ENCODE measurements around the gene PZP. TPM values are rescaled to one million over a fixed set of nuclear protein-coding genes. Genes with fewer than 3 reads are reported as not detected.
A peak's percentile ranks its signal among the peaks of the same experiment; 100 is the strongest.
"Not testable (repeated sequence)": the region's sequence is repeated elsewhere in the genome, so short reads cannot be mapped to it uniquely, and the experiment has no call there.

PZP gene
- not detected for total RNA-seq

GRCh38 chr12:9208229-9208628, at the start of gene PZP:
Gene PZP (minus strand): TSS chr12:9208395. CDS start chr12:9208341, 54 bp downstream.
- no peak for ATAC-seq

DNA sequence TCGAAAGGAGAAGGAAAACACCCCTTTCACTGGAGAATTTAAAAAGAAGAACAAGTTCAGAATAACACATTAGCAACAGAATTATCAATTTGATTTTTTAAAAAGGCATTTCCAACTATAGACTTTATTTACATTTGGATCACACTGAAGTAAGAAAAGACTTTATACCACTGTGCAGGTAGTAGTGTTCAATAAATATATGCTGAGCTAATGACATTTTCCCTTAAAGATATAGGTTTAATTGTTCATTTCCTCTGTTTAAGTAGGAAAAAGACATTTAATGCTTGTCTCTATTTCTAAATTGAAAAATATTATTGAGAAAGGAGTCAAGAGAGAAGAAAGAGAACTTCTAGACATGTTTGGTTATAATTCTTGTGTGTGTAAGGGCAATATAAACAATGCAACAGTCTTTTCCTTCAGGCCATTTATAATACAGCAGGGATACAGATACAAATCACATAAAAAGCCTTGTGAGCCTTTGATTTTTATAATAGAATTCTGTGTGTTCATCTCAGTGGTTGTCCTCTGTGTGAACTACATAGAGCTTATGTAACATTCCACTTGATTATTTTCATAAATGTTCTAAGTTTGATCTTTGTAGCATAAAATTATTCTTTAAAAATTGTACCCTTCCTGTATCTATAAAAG, 48.7 kb upstream of the PZP start:
- no peak for ATAC-seq

DNA sequence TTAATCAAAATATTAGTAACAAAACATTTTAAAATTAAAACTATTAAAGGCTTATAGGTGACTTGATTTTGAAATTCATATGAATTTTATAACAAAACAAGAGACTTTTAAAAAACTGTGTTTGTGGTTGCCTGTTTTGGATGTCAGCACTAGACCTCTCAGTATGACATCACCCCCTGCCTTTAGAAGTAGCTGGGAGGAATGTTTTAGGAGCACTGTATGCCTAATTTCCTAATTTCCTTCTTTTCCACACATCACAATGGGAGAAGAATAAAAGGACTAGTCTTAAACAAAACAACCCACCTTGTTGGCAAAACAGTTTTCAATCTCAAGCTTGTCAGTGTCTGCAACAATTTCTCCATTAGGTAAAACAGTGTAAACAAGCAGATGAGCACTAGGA, 48.1 kb upstream of the PZP start:
- ATAC-seq: no peak

DNA sequence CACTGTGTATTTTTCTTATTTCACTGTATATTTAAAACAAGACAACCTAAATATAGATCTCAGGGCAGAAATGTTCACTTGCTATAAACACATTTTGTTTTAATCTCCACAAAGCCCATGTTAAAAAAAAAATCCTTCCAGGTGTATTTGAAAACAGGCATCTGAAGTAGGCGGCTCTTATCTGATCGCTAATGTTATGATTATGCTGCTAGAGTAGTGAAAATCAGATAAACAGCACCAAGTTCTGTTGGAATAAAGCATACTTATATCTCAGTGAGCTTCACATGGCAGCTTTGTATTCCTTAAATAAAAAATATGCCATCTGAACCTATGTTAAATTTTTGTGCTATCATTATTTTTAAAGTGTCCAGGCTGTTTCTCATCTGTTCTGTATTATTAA, 47.6 kb upstream of the PZP start:
- ATAC-seq: no peak

GRCh38 chr12:9253464-9253863, 45.3 kb upstream of the PZP start:
- ATAC-seq: no peak

DNA sequence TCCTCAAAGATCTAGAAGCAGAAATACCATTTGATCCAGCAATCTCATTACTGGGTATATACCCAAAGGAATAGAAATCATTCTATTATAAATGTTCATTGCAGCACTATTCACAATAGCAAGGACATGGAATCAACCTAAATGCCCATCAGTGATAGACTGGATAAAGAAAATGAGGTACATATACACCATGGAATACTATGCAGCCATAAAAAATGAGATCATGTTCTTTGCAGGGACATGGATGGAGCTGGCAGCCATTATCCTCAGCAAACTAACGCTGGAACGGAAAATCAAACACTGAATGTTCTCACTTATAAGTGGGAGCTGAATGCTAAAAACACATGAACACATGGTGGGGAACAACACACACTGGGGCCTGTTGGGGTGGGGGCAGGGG, 44.6 kb upstream of the PZP start:
- ATAC-seq: not testable (repeated sequence)

- no peak for ATAC-seq
These were observed 44.1 kb upstream of the PZP start for GRCh38 chr12:9252256-9252655.

DNA sequence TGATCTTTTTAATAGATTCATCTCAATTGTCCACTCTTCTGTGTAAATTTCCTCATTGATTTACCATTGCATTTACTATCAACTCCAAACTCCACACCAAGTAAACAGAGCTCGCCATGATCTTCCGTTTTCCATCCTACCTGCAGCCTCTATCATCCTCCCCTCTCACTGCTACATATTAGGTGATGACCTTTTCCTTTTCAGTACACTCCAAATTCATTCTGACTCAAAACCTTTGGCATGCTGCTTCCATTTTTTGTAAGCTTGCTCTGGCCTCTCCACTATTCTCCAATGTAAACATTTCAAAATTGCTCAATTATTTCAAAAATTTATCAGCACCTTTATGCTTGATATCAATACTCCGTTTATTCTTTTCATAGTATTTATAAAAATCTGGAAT, 40.2 kb upstream of the PZP start:
- ATAC-seq: no peak

DNA sequence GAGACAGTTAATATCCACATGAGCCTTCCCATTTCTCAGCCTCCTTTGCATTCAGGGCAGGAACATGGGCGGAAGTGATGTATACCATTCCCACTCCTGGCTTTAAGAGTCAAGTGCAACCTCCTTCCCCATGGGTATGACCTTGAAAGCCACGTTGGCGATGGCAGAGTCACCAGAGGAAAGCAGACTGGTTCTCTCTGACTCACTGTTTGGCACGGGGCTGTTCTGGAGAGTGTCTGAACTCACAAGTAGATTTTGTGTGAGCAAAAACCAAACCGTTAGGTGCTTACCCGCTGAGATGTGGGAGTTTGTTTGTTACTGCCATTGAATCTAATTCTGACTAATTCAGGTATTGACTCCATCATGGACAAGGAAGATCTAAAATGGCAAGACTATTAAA, 36.7 kb upstream of the PZP start:
- ATAC-seq: peak; percentile 95

GRCh38 chr12:9243999-9244649, 35.9 kb upstream of the PZP start:
- no peak for ATAC-seq

GRCh38 chr12:9241301-9241700, 33.1 kb upstream of the PZP start:
- ATAC-seq: no peak

DNA sequence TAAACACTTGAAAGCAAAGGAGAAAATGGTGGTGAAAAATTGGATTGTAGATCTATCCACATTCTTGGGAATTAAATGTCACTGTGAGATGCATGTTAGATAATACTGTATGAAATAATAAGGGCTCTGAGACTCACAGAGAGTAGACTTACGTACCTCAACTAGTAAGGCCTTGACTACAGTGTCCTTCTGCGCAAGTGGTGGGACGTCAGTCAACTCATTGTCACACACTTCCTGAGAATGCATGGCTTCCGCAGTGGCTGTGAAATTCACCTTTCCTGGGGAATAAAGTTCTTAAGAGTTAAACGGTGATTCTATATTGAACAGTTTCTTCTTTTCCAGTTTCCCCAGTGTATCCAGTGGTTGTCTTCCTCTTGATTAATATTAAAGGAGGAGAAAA, 32.6 kb upstream of the PZP start:
- no peak for ATAC-seq

GRCh38 chr12:9240004-9240635, 31.9 kb upstream of the PZP start:
- ATAC-seq: not testable (repeated sequence)

DNA sequence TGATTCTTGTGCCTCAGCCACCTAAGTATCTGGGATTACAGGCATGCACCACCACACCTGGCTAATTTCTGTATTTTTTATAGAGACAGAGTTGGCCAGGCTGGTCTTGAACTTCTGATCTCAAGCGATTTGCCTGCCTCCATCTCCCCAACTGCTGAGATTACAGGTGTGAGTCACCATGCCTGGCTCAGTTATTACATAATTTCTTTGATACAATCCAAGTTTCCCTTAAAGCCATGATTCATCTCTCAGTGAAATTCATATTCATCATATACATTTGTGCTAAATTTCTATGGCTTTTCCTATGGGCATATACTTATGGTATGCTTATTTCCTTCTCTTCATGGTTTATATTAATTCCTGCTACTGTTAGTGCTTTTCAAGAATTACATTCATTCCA, 29.1 kb upstream of the PZP start:
- peak; percentile 45 for ATAC-seq

- no peak for ATAC-seq
These were observed 27.3 kb upstream of the PZP start for GRCh38 chr12:9235519-9235918.

GRCh38 chr12:9227950-9228349, 19.8 kb upstream of the PZP start:
- no peak for ATAC-seq

DNA sequence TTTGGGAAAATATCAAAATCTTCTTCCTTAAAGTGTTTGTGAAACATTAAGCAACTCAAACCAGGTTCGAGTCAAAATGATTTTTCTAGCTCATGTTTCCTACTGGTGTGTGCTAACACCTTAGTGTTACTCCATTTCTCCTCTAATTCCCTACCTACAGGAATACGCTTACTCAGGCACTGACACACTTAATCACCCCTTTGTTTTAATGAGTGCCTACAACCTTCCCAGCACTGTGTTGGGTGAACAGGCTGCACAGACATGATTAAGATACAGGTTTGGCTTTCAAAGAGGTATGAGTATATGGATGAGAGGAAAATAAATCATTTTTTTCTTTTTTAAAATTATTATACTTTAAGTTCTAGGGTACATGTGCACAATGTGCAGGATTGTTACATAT, 15.6 kb upstream of the PZP start:
- peak; percentile 96 for ATAC-seq

DNA sequence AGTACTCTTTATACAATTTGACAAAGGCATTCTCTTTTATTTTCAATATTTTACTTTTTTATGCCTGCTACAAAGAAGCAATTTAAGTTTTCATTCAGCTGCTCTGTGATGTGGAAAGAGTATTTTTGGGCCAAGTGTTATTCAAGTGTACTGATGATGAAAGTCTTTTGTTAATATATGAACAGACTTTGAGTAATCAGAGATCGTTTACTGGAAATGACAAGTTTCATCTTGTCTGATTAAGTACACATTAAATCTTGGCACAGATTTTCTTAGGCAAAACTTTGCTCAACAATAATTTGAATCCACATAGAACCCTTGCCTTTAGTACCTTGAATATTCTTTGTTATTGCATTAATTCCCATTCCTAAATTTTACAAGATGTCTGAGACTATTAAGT, 13.3 kb upstream of the PZP start:
- ATAC-seq: peak; percentile 86

DNA sequence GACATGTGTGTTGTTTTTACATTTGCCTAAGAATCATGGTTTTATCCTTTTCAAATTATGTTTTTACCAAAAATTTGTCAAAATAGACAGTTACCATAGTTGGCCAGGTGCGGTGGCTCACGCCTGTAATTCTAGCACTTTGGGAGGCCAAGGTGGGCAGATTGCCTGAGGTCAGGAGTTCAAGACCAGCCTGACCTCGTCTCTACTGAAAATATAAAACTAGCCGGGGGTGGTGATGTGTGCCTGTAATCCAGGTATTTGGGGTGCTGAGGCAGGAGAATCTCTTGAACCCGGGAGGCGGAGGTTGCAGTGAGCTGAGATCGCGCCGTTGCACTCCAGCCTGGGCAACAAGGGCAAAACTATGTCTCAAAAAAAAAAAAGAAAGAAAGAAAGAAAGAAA, 12.8 kb upstream of the PZP start:
- not testable (repeated sequence) for ATAC-seq

DNA sequence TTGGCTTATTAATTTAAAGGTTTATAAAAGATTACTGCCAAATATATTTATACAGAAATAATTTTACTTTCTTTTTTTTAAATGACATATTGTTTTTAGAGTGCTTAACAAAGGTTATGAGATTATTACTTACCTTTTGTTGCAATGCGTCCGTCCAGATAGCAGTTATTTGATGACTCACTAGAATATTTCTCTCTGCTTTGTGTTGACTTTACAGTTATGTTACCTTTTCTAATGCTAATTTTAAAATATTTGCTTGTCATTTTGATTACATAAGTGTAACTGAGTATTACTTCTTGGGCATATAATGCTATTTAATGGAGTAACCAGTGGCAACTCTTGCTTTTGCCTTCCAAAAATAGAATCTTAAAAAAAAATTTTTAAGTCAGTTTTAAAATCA, 6.3 kb upstream of the PZP start:
- peak; percentile 23 for ATAC-seq

GRCh38 chr12:9211687-9212086, 3.5 kb upstream of the PZP start:
- no peak for ATAC-seq

DNA sequence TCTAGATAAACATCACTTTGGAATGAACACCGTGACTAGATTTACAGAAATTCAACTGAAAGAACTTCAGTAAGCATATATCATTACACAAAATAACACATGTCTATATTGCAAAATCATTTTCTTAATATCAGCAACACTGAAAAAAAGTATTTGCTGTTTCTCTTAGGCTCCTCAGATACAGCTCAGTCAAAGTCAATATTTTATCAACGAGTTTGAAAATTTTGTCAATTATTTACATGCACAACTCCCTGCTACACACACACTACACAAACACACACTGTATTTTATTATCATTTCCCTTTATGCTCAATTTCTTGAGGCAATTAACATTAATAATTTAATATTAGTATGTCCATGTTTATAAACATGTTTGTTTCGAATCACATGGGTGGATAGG, 3.8 kb downstream of the PZP start:
- no peak for ATAC-seq

GRCh38 chr12:9198012-9198411, 10.2 kb downstream of the PZP start:
- ATAC-seq: no peak

DNA sequence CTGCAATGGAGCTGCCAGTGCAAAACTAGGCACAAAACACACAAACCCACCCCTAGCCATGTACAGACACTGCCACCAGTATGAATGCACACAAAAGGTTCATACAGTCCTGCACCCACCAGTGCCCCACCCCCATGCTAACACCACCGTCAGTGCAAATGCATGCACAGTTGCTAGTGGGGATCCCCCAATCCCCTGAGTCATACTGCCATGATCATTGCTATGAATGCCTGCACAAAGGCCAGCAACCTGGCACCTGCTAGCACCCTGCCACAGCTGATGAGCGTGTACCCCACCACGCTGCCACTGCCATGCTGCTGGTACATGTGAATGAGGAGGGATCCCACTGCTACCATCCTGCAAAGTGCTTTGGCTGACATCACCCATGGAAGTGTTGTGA, 23.9 kb downstream of the PZP start:
- no peak for ATAC-seq
